NCI-H82 treated with DMSO at 0.1 percent for 48 hours (cell line): ENCODE measurements around the gene TSPAN5.
"Not testable (repeated sequence)": the region's sequence is repeated elsewhere in the genome, so short reads cannot be mapped to it uniquely, and the experiment has no call there.

Experiments
- DNase-seq: peaks from one replicate; lab custom pipeline; 2025; ENCODE audit not compliant: unreplicated experiment; lab: John Stamatoyannopoulos, UW

TSPAN5 gene

DNA sequence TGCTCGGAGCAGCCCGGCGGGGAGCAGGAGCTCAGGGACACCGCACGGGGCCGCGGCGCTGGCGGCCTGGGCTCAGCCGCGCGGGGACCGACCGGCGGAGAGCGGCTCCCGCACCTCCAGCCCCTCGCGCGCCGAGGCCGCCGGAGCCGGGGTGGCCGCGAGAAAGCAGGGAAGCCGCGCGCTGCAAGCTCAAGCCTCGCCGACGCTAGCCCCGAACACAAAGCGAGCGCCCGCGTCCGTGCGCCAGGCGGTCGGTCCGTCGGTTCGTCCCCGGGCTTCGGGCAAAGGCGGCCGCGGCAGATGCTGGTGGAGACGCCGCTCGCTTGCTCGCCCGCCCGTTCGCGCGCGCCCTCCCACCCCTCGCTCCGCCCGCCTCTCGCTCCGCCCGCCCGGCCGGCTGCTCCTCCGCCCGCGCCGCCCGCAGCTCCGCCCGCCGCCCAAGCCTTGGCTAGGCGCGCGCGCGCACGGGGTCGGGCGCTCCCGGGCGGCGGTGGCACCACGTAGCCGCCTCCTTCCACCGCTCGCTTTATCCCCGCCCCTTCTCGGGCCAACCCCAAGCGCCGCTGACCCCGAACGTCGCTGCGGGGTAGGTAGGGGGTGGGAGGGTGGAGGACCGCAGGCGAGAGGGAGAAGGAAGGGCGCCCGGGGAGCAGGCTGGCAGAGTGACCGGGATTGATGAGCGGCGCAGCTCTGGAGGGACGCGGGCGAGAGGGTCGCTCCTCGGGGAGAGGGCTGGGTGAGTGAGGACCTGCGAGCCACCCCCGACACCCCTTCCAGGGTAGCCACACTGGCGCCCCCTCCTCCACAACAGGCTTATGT is at the start of gene TSPAN5:
TSS of gene TSPAN5 (minus strand) at position 325 of the 819 bp plus-strand sequence.
- DNase-seq = peak; percentile 52

DNA sequence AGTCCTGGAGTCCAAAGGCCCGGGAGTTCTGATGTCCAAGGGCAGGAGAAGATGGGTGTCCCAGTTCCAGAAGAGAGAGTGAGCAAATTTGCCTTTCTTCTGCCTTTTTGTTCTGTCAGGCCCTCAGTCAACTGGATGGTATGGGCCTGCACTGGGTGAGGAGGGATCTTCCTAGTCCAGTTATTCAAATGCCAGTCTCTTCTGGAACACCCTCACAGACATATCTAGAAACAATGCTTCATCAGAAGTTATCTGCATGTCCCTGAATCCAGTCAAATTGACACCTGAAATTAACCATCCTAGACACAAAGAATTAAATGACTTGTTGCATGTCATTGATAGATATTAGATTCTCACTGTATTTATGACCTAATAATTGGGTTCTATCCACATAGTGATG is 48.5 kb upstream of the TSPAN5 start:
- DNase-seq = no peak

DNA sequence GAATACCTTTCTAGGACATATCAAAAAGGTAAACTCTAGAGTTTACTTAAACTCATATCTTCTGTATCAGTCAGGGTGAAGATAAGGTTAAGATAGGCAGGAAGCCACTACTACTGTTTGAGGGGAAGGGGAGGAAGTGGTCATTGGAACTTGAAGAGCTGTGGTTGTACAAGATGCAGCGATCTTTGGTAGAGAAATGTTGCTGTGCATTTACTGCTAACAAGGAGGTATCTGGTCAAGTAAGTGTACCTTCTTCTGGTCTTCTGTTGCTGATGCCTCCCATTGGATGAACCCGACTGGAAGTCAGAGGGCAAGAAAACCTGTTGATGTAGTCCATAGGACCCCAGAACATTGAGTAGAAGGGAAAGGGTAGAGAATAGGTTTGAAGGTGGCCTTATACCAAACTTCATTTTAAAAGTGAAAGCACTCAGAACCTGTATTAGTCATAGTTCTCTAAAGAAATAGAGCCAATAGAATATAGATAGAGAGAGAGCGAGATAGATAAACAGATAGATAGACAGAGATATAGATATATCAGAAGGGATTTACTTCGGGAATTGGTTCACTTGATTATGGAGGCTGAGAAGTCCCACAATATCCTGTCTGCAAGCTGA is 47.9 kb upstream of the TSPAN5 start:
- DNase-seq = no peak

DNA sequence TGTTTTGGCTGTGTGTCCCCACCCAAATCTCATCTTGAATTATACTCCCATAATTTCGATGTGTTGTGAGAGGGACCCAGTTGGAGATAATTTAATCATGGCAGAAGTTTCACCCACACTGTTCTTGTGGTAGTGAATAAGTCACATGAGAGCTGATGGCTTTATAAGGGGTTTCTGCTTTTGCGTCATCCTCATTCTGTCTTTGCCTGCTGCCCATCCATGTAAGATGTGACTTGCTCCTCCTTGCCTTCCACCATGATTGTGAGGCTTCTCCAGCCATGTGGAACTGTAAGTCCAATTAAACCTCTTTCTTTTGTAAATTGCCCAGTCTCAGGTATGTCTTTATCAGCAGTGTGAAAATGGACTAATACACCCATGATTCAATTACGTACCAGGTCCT is 47.2 kb upstream of the TSPAN5 start:
- DNase-seq = not testable (repeated sequence)

DNA sequence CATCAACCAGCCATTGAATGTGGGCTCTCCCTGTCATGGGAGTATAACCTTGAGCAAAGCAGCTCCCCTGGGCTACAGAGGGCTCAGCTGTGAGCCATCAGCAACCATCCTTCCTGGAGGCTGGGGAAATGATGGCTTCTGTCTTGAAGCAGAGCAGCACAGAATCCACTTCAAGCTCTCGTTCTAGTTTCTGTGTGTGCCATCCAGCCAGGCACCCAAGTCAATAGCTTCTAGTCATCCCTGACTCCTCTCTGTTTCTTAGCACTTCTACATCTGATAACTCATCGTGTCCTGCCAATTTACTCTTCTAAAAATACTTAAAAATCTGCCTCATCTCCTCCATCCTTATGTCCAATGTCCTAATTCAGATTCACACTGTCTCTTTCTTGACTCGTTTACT is 42.2 kb upstream of the TSPAN5 start:
- no peak for DNase-seq

DNA sequence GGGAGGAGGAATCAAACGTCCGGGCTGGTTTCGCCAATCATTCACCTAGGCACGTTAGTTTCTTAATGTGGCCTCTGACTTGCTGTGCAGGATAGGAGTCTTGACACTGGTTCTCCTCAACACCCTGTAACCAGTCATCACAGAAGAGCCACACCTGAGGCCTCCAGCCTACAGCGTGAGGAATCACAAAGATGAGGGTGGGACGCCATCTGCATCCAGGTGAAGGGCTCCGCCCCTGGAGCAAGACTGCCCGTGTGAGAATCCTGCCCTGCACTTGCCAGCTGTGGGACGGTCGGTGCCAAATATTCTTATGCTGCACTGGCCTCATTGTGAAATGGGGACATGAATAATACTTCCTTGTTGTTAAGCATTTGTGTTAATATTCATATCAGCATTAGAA is 35.7 kb upstream of the TSPAN5 start:
- DNase-seq = no peak

DNA sequence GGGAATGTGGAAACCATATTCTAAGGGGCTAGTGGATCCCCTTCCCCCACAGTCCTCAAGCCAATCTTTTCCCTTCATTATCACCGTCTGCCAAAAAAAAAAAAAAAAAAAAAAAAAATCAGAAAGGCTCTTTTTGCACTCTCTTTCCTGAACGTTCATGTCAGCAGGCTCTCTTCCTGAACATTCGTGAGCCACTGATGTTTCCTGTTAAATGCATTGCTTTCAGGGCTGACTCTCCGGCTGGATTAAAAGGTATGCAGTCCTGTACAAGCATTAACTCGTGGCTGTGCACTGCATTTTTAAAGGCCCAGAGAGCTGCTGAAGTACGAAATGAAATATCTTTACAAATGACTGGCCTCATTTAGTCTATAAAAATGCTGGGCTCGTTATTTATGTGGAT is 34.0 kb upstream of the TSPAN5 start:
- no peak for DNase-seq

DNA sequence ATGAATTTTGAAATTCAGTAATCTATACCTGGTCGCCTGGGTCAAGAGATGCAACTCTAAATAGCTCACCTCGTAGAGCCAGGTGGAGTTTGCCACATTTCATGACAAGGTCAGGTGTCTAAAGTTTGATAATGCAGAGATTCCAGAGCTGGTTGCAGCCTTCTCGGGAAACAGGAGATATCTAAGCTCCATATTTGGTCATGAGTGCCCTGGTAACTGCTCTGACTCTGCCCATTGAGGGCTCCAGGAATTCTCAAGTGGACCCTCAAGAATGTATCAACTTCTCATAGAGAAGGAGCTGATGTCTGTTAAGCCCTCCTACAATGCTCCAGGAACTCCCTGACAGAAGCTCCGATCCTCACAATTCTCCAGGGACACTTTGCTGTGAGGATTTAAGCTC is 33.2 kb upstream of the TSPAN5 start:
- DNase-seq = no peak

DNA sequence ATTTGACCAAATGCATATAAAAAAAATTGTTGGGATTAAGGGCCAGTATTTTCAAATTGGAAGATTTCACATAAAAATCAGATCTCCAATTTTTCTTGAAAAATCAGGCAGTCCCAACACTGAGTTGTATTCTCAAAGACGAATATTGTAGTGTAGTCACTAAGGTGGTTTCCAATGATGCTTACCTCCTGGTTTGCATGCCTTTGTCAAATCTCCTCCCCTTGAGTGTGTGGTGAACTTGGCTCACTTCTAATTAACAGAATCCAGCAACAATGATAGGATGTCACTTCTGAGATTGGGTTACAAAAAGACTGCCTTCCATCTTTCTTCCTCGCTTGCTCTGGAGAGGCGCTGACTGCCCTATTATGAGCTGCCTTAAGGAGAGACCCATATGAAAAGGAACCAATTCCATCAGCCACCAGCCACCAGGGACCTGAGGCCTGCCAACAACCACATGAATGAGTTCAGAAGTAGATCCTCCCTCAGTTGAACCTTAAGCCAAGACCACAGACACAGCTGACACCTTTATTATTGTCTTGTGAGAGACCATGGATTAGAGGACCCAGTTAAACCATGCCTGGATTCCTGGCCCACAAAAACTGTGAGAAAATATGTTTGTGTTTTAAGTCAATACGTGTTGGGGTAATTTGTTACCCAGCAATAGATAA is 31.2 kb upstream of the TSPAN5 start:
- DNase-seq = no peak

DNA sequence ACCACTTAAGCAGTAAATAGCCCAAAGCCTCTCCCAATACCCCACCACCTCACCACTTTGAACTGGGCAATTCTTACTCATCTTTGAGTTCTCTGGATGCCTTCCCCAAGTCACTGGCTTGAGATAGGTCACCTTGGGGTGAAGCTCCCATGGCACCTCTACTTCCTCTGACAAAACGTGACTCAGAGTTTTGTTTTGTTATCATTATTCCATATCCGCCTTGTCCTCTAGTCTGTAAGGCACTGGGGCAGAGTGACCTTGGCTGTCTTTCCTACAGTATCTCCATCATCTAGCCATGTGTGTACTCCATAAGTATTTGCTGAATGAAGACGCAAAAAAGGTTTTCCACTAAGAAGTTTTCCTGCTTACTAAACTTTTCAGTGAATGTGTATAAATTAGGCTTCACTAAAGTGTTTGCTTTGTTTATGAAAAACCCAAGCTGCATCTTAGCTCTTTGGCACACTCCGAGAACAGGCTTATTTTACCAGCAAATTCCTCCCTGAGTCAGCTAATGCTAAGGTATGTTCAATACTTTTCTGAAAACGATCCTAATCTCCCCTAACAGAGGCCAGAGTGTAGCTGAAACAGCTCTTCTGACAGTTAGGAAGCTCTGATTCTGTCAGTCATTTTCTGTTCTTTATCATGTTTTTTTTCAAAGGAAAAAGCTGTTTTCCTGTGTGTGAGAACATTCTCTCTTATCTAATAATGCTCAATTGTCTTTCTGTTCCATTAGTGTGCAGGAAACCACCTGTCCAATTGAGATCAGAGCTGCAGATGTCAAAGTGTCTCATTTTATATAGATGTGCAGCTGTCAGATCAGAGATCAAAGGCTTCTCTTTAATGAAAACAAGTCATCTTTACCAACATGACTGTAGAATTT is 30.2 kb upstream of the TSPAN5 start:
- DNase-seq = no peak

DNA sequence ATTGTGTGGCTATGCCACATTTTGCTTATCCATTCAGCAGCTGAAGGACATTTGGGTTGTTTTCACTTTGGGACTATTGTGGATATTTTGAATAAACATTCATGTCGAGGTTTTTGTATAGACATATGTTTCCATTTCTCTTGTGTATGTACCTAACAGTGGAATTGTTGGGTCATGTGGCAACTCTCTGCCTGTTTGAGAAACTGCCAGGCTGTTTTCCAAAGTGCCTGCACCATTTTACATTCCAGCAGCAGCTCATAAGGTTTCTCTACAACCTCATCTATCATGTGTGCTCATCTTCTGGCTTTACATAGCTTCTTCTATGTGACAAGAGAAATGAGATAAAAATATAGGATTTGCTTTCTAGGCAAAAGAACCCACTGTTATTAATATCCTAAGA is 29.5 kb upstream of the TSPAN5 start:
- DNase-seq = no peak

DNA sequence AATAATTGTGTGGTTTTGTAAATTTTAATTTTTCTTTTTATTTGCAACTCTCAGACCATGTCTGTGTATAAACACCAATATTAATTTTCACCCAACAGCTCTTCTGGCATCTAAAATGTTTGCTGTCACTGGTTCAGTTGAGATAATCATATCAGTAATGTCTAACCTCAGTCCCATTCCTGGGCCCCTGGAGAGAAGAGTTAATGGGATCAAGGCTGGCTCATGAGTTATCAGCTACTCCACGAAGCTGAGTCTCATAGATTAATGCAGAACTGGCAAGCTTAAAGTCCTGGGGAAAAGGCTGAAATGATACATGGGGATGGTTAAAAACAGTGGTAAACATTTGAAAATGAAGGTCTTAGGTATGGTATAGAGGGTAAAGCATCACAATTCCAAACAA is 28.4 kb upstream of the TSPAN5 start:
- DNase-seq = peak; percentile 75

DNA sequence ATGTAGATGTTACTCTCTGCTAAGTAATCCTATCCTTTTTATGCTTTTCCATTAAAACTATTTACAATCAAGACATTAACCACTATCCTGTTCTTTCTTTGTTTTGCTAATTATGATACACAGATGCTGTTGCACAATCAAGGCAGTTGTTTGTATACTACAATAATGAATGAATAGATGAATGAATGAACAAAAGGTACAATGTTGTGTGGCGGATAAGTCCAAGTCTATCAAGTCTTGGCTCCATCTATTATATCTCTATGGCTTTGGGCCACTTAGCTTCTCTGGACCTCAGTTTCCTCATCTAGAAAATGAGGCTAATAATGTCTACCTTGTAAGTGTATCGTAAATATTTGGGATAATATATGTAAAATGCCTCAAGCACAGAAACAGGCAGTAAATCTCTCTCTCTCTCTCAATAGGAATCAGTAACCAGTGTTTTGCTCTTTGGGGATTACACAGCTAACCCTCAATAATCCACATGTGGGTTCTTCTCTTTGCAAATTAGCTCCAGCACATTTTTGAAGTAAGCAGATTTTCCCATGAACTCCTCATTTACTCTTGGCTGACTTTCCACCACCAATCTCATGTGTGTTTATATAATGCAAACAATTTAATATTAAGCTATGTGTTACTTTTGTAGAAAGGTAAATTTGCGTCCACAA is 27.8 kb upstream of the TSPAN5 start:
- DNase-seq = peak; percentile 41

DNA sequence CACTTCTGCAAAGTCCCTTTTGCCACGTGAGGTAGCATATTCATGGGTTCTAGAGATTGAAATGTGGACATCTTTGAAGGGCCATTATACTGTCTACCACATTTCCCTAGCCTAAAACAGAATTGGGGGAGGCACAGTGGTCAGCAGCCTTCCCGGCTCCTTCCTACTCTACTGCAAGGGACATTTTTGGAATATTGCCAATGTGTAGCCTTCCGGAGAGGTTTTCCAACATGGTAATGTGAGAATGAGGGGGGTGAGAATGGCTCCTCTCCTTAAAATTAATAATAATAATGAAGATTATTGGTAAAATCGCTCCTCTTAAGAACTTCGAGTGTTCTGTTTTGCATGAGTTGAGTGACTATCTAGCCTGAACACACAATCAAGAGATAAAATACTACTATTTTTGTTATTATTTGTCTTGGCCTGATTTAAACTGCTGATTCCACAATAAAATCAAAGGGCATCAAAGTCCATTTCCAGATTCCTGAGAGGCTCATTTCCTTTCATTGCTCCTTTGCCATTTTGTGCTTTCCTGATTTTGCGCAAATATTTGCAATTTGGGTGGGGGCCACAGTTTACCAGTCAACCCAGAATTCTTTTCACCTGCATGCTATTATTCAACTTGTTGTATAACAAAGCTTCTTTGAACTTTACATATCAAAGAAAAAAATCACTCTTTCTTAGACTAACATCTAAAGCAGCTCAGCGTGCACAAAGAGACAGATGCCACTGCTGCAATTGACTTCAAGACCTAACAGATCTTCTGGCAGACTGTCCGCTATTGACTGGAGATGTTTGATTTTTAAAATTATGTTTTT is 27.0 kb upstream of the TSPAN5 start:
- DNase-seq = no peak

DNA sequence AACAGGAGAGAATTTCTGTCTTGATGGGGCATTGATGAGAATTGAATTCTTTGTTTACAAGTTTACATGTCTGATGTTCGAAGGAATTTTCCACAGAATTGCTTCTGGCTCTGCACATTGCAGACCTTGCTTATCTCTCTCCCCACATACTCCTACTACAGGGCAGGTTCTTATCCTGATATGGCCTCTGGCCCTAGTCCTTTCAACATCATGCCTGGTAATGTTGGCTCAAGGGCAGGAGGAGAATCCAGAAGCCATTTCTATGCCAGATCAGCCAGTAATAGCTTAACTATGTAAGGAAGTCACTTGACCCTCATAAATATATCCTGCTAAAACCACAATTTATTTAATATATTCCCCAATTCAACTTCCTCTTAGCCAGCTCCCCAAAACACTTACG is 24.3 kb upstream of the TSPAN5 start:
- DNase-seq = no peak

DNA sequence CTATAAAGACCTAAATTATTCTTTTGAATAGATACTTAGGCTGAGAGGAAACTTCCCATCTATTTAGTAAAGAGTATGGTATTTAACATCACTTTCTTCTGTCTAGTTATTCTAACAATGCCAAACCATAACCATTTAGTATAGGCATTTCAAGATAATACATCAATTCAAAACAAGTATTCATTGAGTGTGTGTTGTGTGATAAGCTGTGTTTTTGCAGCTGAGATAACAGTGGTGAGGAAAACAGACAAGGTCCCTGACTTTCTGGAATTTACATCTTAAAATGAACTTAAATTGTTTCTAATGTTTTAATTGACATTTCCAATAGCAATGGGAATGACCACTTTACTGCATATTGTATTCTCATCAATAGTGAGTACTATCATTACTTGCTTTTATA is 22.4 kb upstream of the TSPAN5 start:
- no peak for DNase-seq

DNA sequence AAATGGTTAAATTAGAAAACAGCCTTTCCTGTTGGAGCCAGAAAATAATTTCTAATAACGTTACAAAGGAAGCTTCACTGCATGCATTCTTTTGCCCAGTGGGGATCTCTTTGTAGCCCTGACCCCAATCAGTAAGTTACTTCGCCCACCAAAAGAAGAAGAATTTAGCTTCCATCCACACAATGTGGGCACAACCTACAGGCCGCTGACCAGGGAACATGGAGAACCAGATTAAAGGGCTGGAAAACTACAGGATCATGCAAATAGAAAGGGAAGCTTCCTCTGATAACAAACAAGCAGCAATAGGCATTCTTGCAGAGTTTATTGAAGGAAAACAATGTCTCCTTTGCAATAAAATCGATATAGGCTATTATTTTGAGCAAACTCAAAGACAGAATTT is 21.3 kb upstream of the TSPAN5 start:
- DNase-seq = no peak

DNA sequence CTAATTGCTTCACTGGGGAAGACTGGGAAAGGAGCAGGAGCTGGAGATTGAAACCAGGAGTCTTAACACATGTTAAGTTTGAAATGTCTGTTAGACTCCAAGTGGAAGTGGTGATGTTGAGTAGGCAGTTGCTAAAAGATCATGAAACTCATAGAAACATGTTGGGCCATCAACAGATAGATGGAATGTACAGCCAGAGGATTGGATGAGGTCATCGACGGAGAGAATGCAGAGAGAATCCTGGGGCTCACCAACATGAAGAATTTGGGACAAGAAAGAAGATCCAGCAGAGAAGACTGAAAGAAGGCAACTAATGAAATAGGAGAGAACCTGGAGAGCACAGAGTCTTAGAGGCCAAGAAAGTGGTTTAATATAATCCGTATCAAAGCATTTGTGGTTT is 19.4 kb upstream of the TSPAN5 start:
- DNase-seq = no peak

DNA sequence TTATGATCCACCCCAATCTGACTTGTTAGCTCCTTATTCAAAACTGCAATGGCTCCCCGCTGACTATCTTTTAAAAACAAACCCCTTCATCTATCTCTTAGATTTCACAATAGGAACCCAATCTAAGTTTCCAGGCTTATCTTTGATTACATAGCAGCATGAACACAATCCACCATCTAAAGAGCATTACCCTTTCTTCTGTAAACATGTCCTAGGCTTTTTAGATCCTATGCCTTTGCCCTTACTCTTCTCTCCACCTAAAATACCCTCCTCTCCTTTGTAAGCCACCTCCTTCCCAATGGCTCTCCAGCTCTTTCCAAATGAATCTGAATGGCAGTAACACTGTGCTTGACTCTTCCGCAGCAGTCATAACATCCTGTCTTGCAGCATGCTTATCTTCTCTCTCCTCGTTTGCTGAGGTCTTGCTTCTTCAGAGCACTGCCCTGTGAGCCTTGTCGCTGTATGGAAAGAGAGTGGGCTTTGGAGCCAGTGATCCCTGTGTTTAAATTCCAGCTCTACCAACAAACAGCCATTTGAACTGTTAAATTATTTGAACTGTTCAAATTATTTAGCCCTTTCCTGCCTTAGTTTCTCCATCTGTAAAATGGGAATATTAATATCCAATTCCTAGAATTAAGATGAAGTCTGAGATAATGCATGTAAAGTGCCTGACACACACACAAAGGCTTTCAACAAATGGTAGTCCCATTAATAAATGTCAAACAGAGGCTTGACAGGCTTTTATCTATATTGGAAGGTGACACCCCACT is 16.2 kb upstream of the TSPAN5 start:
- DNase-seq = peak; percentile 7
